Activated T-cell treated with anti-CD3 and anti-CD28 coated beads, Interleukin-2, amount 50 U/mL, for 4 hours (primary cell): Measurements from ENCODE around the gene ZNF112. TPM values are rescaled to one million over a fixed set of nuclear protein-coding genes. Genes with fewer than 3 reads are reported as not detected.

Experiments used
- ATAC-seq, 2 donors: fragments of 200-7000 bp; cut with Tn5 transposase; one replicate each; pipeline ENCODE4 v1.10.0; 2021
- DNase-seq: peaks from one replicate; pipeline ENCODE4 v3.0.0-alpha.2; 2020
- H3K27me3 Mint-ChIP-seq: one replicate; pipeline ENCODE4 v1.8.0; 2021; ENCODE audit warnings: low read depth, mixed read lengths
- H3K36me3 Mint-ChIP-seq: one replicate; pipeline ENCODE4 v1.8.0; 2022; ENCODE audit warnings: mixed read lengths; ENCODE audit not compliant: insufficient read depth
- H3K4me1 Mint-ChIP-seq: one replicate; pipeline ENCODE4 v1.8.0; 2021; ENCODE audit warnings: low read depth, mixed read lengths
- H3K4me3 Mint-ChIP-seq: one replicate; pipeline ENCODE4 v1.8.0; 2021; ENCODE audit warnings: mild to moderate bottlenecking, moderate library complexity, mixed read lengths
- H3K9me3 Mint-ChIP-seq: one replicate; pipeline ENCODE4 v1.8.0; 2021; ENCODE audit warnings: mixed read lengths
- total RNA-seq, 3 donors: library from RNA; stranded (reverse); gene quantifications; one replicate each; pipeline ENCODE4 v1.2.1, GENCODE V29; 2021

Gene ZNF112
- total RNA-seq, 3 donors from 2014 or later, result 0.53 TPM; not detected in 2

GRCh38 chr19:44308011-44308410 lies 48.5 kb downstream of the ZNF112 start:
- Mint-ChIP-seq H3K4me1 (peaks cover 16% of the 10 kb centered on the region), H3K36me3 (no peaks in the 10 kb centered on the region), H3K4me3 (no peak overlapping the region), H3K27me3 (peaks cover 10% of the 10 kb centered on the region), H3K9me3 (peaks cover 21% of the 10 kb centered on the region)
- DNase-seq (no peak), ATAC-seq (no peak)

GRCh38 chr19:44306283-44306682 lies 50.2 kb downstream of the ZNF112 start:
- Mint-ChIP-seq H3K9me3 (peaks cover 21% of the 10 kb centered on the region), H3K36me3 (peaks cover 6% of the 10 kb centered on the region), H3K4me3 (no peak overlapping the region), H3K27me3 (peaks cover 8% of the 10 kb centered on the region), H3K4me1 (peaks cover 18% of the 10 kb centered on the region)
- no peak for DNase-seq
- no peak for ATAC-seq

DNA sequence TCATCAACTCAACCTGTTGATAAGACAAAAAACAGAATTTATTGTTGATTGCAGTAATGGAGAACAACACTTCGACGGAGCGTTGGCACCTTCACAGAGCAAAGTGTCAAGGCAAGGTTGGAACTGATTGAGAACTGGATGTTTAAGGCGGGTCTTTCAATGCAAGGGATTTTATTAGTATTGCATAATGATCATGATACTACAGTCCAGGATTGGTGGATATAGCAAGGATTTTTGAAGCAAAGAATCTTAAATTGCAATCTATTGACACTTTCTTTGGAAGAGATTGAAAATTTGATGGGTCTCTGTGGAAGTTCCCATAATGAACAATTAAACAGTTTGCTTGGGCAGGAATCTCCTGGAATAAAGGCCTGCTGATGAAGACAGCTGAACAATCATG lies 51.0 kb downstream of the ZNF112 start:
- peaks cover 18% of the 10 kb centered on the region for H3K4me1 Mint-ChIP-seq

DNA sequence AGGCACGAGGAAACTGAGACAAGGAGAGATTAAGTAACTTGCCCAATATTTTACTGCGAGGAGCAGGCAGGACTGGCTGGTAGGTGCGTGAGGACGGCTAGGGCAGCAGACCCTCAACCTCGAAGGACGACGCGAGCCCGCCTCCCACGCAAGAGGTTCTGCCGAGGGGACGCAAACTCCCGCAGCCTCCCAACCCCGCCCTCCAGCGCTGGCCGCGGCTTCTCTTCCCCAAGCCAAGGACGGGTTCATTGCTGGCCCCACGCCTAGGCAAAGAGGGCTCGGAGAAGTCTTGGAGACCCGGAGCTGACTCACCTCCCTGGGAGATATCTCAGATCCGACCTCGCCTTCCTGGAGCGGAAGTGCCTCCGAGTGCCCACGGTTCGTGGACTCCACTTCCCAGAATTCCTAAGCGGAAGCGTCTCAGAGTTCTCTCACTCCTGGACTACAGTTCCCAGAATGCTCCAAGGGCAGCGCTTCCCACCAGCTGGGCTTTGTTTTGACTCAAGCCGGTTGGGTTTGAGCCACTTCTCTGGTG lies 51.8 kb downstream of the ZNF112 start, which contains the start of gene ZNF235:
ZNF235 (minus strand) TSS at position 367 of the 535 bp plus-strand sequence. CDS start 1,621 bp downstream, outside the sequence.
- Mint-ChIP-seq H3K9me3 (peaks cover 17% of the 10 kb centered on the region), H3K27me3 (peaks cover 6% of the 10 kb centered on the region), H3K36me3 (peaks cover 20% of the 10 kb centered on the region), H3K4me3 (peak within 1 kb of the TSS; percentile 87), H3K4me1 (peaks cover 18% of the 10 kb centered on the region)
- ATAC-seq (peak; percentile 99), DNase-seq (peak; percentile 61)

More for the DNA sequence above, 51.0 kb downstream of the ZNF112 start:
- no peak for ATAC-seq
- Mint-ChIP-seq H3K36me3 (peaks cover 13% of the 10 kb centered on the region), H3K4me3 (peak overlapping the region; percentile 87), H3K9me3 (peaks cover 21% of the 10 kb centered on the region), H3K27me3 (peaks cover 8% of the 10 kb centered on the region)
- no peak for DNase-seq

GRCh38 chr19:44303976-44304568 lies 52.4 kb downstream of the ZNF112 start:
- ATAC-seq (no peak), DNase-seq (no peak)
- peaks cover 6% of the 10 kb centered on the region for H3K27me3 Mint-ChIP-seq

DNA sequence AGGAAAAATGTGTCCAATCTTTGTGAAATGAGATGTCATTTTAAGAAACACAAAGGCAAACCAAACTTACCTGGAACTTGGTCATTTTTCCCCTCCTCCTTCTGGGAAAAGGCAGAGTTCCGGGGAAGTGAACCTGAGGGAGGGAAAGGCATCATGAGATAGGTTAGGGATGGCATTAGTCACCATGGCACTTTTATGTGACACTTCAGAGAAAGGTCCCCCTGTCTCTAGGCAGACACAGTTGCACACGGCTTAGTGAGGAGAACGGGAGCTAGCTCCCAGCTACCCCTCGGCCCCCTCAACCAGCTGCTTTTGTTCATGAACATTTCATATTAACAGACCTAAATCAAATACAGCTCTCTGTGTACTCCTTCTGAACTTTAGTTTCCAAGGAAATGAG lies 53.2 kb downstream of the ZNF112 start:
- peak overlapping the region; percentile 47 for H3K4me3 Mint-ChIP-seq

More at GRCh38 chr19:44303976-44304568, 52.4 kb downstream of the ZNF112 start:
- peaks cover 16% of the 10 kb centered on the region for H3K9me3 Mint-ChIP-seq
- peak overlapping the region; percentile 87 for H3K4me3 Mint-ChIP-seq
- peaks cover 18% of the 10 kb centered on the region for H3K4me1 Mint-ChIP-seq
- peaks cover 27% of the 10 kb centered on the region for H3K36me3 Mint-ChIP-seq

GRCh38 chr19:44284968-44285367 lies 71.5 kb downstream of the ZNF112 start:
- Mint-ChIP-seq H3K4me1 (no peaks in the 10 kb centered on the region), H3K4me3 (no peak overlapping the region), H3K36me3 (peaks cover 50% of the 10 kb centered on the region), H3K9me3 (peaks cover 65% of the 10 kb centered on the region), H3K27me3 (no peaks in the 10 kb centered on the region)
- DNase-seq (no peak), ATAC-seq (no peak)

More for the DNA sequence above, 53.2 kb downstream of the ZNF112 start:
- DNase-seq (no peak), ATAC-seq (no peak)
- Mint-ChIP-seq H3K9me3 (peaks cover 16% of the 10 kb centered on the region), H3K36me3 (peaks cover 35% of the 10 kb centered on the region), H3K27me3 (peaks cover 2% of the 10 kb centered on the region), H3K4me1 (peaks cover 18% of the 10 kb centered on the region)

DNA sequence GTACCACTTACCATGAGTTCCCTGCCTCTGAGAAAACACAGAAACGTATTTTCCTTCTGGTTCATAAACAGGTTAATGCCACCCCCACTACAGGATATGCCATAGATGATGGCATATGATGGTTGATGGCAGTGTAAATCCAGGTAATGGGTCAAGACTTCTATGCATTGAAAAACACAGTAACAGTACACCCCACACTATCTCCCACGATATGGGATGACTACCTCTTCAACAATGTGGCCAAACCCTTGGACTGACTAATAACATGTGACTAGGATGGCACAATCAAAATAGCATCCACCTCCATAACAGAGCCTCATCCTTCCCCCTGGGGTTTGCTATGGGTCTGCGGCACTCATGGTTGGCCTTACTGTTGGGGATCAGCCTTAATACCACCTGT lies 73.6 kb downstream of the ZNF112 start:
- H3K4me1 Mint-ChIP-seq, result no peaks in the 10 kb centered on the region
- peaks cover 60% of the 10 kb centered on the region for H3K9me3 Mint-ChIP-seq
- no peaks in the 10 kb centered on the region for H3K27me3 Mint-ChIP-seq
- DNase-seq, result no peak
- no peak overlapping the region for H3K4me3 Mint-ChIP-seq
- ATAC-seq, result no peak
- peaks cover 40% of the 10 kb centered on the region for H3K36me3 Mint-ChIP-seq

DNA sequence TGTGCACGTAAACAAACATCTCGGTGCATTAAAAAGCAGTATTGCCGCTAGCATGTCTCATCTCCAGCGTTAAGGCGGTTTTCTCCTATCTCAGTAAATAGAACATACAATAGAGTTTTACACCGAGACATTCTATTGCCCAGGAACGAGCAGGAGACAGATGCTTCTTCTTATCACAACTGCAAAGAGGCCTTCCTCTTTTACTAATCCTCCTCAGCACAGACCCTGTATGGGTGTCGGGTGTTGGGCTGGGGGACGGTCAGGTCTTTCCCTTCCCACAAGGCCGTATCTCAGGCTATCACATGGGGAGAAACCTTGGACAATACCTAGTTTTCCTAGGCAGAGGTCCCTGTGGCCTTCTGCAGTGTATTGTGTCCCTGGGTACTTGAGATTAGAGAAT lies 75.6 kb downstream of the ZNF112 start:
- Mint-ChIP-seq H3K4me3 (no peak overlapping the region), H3K27me3 (no peaks in the 10 kb centered on the region), H3K9me3 (peaks cover 59% of the 10 kb centered on the region), H3K4me1 (no peaks in the 10 kb centered on the region), H3K36me3 (peaks cover 35% of the 10 kb centered on the region)
- ATAC-seq, result no peak
- DNase-seq, result no peak

GRCh38 chr19:44278181-44278690 lies 78.2 kb downstream of the ZNF112 start:
- ATAC-seq, result no peak
- Mint-ChIP-seq H3K9me3 (peaks cover 65% of the 10 kb centered on the region), H3K36me3 (peaks cover 47% of the 10 kb centered on the region)

DNA sequence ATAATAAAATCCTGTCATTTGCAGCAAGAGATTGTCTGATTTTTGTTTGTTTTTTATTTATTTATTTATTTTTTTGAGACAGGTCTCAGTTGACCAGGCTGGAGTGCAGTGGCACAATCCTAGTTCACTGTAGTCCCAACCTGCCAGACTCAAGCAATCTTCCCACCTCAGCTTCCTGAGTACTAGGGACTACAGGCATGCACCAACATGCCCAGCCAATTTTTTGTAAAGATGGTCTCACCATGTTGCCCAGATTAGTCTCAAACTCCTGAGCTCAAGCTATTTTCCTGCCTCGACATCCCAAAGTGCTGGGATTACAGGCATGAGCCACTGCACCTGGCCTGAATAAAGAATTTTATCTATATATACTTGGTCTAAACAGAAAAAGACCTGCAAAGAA lies 79.1 kb downstream of the ZNF112 start:
- no peak for ATAC-seq
- Mint-ChIP-seq H3K4me3 (no peak overlapping the region), H3K36me3 (peaks cover 54% of the 10 kb centered on the region)

More at GRCh38 chr19:44278181-44278690, 78.2 kb downstream of the ZNF112 start:
- DNase-seq, result no peak
- Mint-ChIP-seq H3K27me3 (no peaks in the 10 kb centered on the region), H3K4me1 (no peaks in the 10 kb centered on the region), H3K4me3 (no peak overlapping the region)

More for the DNA sequence above, 79.1 kb downstream of the ZNF112 start:
- Mint-ChIP-seq H3K9me3 (peaks cover 63% of the 10 kb centered on the region), H3K4me1 (no peaks in the 10 kb centered on the region), H3K27me3 (no peaks in the 10 kb centered on the region)
- DNase-seq, result no peak

Other genes with a start within 250 kb of the ZNF112 start
- gene ZNF225, start 243.3 kb downstream of the ZNF112 start, total RNA-seq, result 1 to 10 TPM; 1.2 to 2.4 (median 1.4) TPM
- 1 to 10 TPM; 3.5 to 5.3 (median 5.2) TPM for gene ZNF234, start 215.1 kb downstream of the ZNF112 start, total RNA-seq
- 1 to 10 TPM; 5.2 to 9.7 (median 5.7) TPM for gene ZNF226, start 191.6 kb downstream of the ZNF112 start, total RNA-seq
- gene ZNF227, start 144.1 kb downstream of the ZNF112 start, total RNA-seq, result 10 to 100 TPM; 12.5 to 15.3 (median 12.8) TPM
- gene ZNF233, start 96.8 kb downstream of the ZNF112 start, total RNA-seq, result not detected
- gene ZNF235, start 51.7 kb downstream of the ZNF112 start, total RNA-seq, result 1 to 10 TPM in 2 of 3 donors, under 1 TPM in 1; 0.99 to 2.4 (median 1.6) TPM
- gene ZNF285, start 44.9 kb upstream of the ZNF112 start, total RNA-seq, result under 1 TPM; 0.19 to 0.35 (median 0.29) TPM
- under 1 TPM; 0.76 to 0.99 (median 0.95) TPM for gene ZNF229, start 91.8 kb upstream of the ZNF112 start, total RNA-seq
- 1 to 10 TPM; 6.5 to 9.3 (median 7.4) TPM for gene ZNF180, start 143.8 kb upstream of the ZNF112 start, total RNA-seq
- not detected for gene CEACAM20, start 173.0 kb upstream of the ZNF112 start, total RNA-seq